Lung (tissue), 12 donors: ENCODE results near the gene GPR161. TPM values are rescaled to one million over a fixed set of nuclear protein-coding genes. Genes with fewer than 3 reads are reported as not detected.

Experiments
- ATAC-seq: fragments of 200-7000 bp; cut with Tn5 transposase; one replicate; pipeline ENCODE4 v1.9.1; 2020; ENCODE audit warnings: moderate number of reproducible peaks; ENCODE audit not compliant: insufficient read depth, low FRiP score
- DNase-seq, 3 donors: peaks; one replicate each; pipeline ENCODE4 v3.0.0-alpha.2; 2013 to 2017
- H3K27ac ChIP-seq, 2 donors: one replicate each; pipeline ENCODE4 v1.5.1; 2013; ENCODE audit warnings: mild to moderate bottlenecking in 2 of 2, moderate library complexity in 2 of 2, control low read depth in 1 of 2, inconsistent platforms in 1 of 2, low read depth in 1 of 2, low read length in 1 of 2
- H3K27me3 ChIP-seq, 3 donors: one replicate each; pipeline ENCODE4 v1.5.1; 2013; ENCODE audit warnings: low read length in 2 of 3; ENCODE audit not compliant: control insufficient read depth in 3 of 3, insufficient read depth in 3 of 3
- H3K36me3 ChIP-seq, 4 donors: one replicate each; pipeline ENCODE4 v1.5.1; 2013; ENCODE audit warnings: low read length in 4 of 4, mild to moderate bottlenecking in 1 of 4, moderate library complexity in 1 of 4; ENCODE audit not compliant: control insufficient read depth in 4 of 4, insufficient read depth in 4 of 4
- H3K4me1 ChIP-seq, 5 donors: one replicate each; pipeline ENCODE4 v1.5.1; 2013; ENCODE audit warnings: low read length in 5 of 5, mild to moderate bottlenecking in 2 of 5, moderate library complexity in 1 of 5; ENCODE audit not compliant: control insufficient read depth in 5 of 5, insufficient read depth in 5 of 5
- H3K4me3 ChIP-seq: one replicate; pipeline ENCODE4 v1.5.1; 2013; ENCODE audit warnings: mild to moderate bottlenecking, control low read depth, moderate library complexity
- H3K9ac ChIP-seq, 2 donors: one replicate each; pipeline ENCODE4 v1.5.1; 2013; ENCODE audit warnings: low read length in 2 of 2, control low read depth in 1 of 2; ENCODE audit not compliant: insufficient read depth in 1 of 2
- H3K9me3 ChIP-seq, 4 donors: one replicate each; pipeline ENCODE4 v1.5.1; 2013; ENCODE audit warnings: low read length in 3 of 4, mild to moderate bottlenecking in 1 of 4, moderate library complexity in 1 of 4; ENCODE audit not compliant: control insufficient read depth in 4 of 4, insufficient read depth in 3 of 4
- CTCF ChIP-seq: IDR thresholded peaks from 2 replicates; pipeline ENCODE4 v1.5.1; 2012; ENCODE audit warnings: mild to moderate bottlenecking; ENCODE audit errors: control extremely low read depth, extremely low read depth
- WGBS, 2 donors: extraction: QIAGEN DNeasy Blood & Tissue Kit; methylation state at CpG; one replicate each; pipeline ENCODE4 v1.1.7; 2013; 5-methylcytosine and 5-hydroxymethylcytosine counted together
- polyA plus RNA-seq, 2 donors: library from polyadenylated mRNA; stranded (reverse); fragments of 200-250 nt; gene quantifications; one replicate each; pipeline ENCODE4 v1.2.1, GENCODE V29; 2013
- total RNA-seq, 2 donors: library from RNA; depleted of rRNA in 1 of 2; stranded (reverse); fragments of >200 nt in 1 of 2; gene quantifications; one replicate each; pipeline ENCODE4 v1.2.1, GENCODE V29; 2014 to 2021
- donor health status: control.
- donor health status: control.
- donor health status: Bipolar disorder and iron deficiency.
- donor health status: healthy.
- donor health status: DM: yes; HTN: yes; CAD: no.

GPR161 gene
- total and polyA plus RNA-seq, 4 donors: 2.8 to 15.0 (median 5.7) TPM

GRCh38 chr1:168134132-168134531 lies 2.6 kb downstream of the GPR161 start:
- DNase-seq: no peak
- no peaks in the 10 kb centered on the region for H3K9me3 ChIP-seq
- ATAC-seq: no peak
- 66 to 88% methylated on average over 1 of the region's 1 CpG for WGBS, 2 donors
- H3K27me3 ChIP-seq: peaks cover 0 to 2% (median 0%) of the 10 kb centered on the region in 3 donors
- peaks cover 0 to 26% (median 7%) of the 10 kb centered on the region in 5 donors for H3K4me1 ChIP-seq
- no peak overlapping the region for H3K27ac ChIP-seq
- H3K9ac ChIP-seq: peak overlapping the region in 1 of 2 donors; percentile 13
- no peak overlapping the region for H3K4me3 ChIP-seq
- no peak for TF ChIP-seq CTCF
- H3K36me3 ChIP-seq: peaks cover 0 to 5% (median 2%) of the 10 kb centered on the region in 4 donors

- H3K4me3 ChIP-seq: no peak overlapping the region
- no peak for DNase-seq
- ATAC-seq: no peak
- H3K9ac ChIP-seq: no peak overlapping the region
- H3K36me3 ChIP-seq: peaks cover 0 to 12% (median 5%) of the 10 kb centered on the region in 4 donors
- H3K27ac ChIP-seq: no peak overlapping the region
- TF ChIP-seq CTCF: no peak
- no peaks in the 10 kb centered on the region for H3K27me3 ChIP-seq
- WGBS, 2 donors: 86 to 93% methylated on average over 6 of the region's 6 CpGs
- no peaks in the 10 kb centered on the region for H3K9me3 ChIP-seq
- H3K4me1 ChIP-seq: peaks cover 0 to 9% (median 2%) of the 10 kb centered on the region in 5 donors
Measured at GRCh38 chr1:168129933-168130332, 6.8 kb downstream of the GPR161 start.

- DNase-seq (no peak), ATAC-seq (no peak)
- WGBS, 2 donors: 99 to 100% methylated on average over 2 of the region's 2 CpGs
- Histone ChIP-seq H3K9me3 (no peaks in the 10 kb centered on the region), H3K4me1 (peaks cover 0 to 2% (median 0%) of the 10 kb centered on the region in 5 donors), H3K36me3 (peaks cover 0 to 23% (median 8%) of the 10 kb centered on the region in 4 donors), H3K27ac (no peak overlapping the region), H3K4me3 (no peak overlapping the region), H3K27me3 (no peaks in the 10 kb centered on the region), H3K9ac (no peak overlapping the region)
- TF ChIP-seq CTCF: no peak
Measured at GRCh38 chr1:168127503-168127902, 9.2 kb downstream of the GPR161 start.

- no peak for DNase-seq
- H3K9ac ChIP-seq: no peak overlapping the region
- WGBS, 2 donors: 99 to 100% methylated on average over 1 of the region's 1 CpG
- H3K27me3 ChIP-seq: no peaks in the 10 kb centered on the region
- no peaks in the 10 kb centered on the region for H3K9me3 ChIP-seq
- peaks cover 0 to 12% (median 7%) of the 10 kb centered on the region in 5 donors for H3K4me1 ChIP-seq
- no peak for TF ChIP-seq CTCF
- no peak overlapping the region for H3K4me3 ChIP-seq
- no peak overlapping the region for H3K27ac ChIP-seq
- no peak for ATAC-seq
- H3K36me3 ChIP-seq: peaks cover 0 to 20% (median 6%) of the 10 kb centered on the region in 4 donors
Measured at GRCh38 chr1:168125051-168125450, 11.7 kb downstream of the GPR161 start.
